Esophagus squamous epithelium (tissue), 5 donors: ENCODE results near the gene MRPL55. TPM values are rescaled to one million over a fixed set of nuclear protein-coding genes. Genes with fewer than 3 reads are reported as not detected.

Experiments used
- DNase-seq: peaks from one replicate; lab custom pipeline; 2025; lab: John Stamatoyannopoulos, UW
- H3K27ac ChIP-seq, 4 donors: fragments of 200-600 bp; sonication (generic); one replicate each; pipeline ENCODE4 v1.5.1; 2016 to 2019; ENCODE audit warnings: mild to moderate bottlenecking in 1 of 4
- H3K27me3 ChIP-seq, 4 donors: fragments of 200-600 bp; sonication (generic); 1 replicate in 3 of 4; 2 replicates in 1 of 4; pipeline versions ENCODE4 v1.5.1 to v1.6.0; 2017 to 2021; ENCODE audit warnings: antibody characterized with exemption in 1 of 4
- H3K36me3 ChIP-seq, 3 donors: fragments of 200-600 bp; sonication (generic); one replicate each; pipeline ENCODE4 v1.5.1; 2016 to 2019
- H3K4me1 ChIP-seq, 3 donors: fragments of 200-600 bp; sonication (generic); one replicate each; pipeline ENCODE4 v1.5.1; 2017 to 2019
- H3K4me3 ChIP-seq, 4 donors: fragments of 200-600 bp; sonication (generic); 1 replicate in 3 of 4; 2 replicates in 1 of 4; pipeline ENCODE4 v1.5.1; 2016 to 2019; ENCODE audit warnings: mild to moderate bottlenecking in 2 of 4, moderate library complexity in 1 of 4
- H3K9me3 ChIP-seq, 3 donors: fragments of 200-600 bp; sonication (generic); one replicate each; pipeline ENCODE4 v1.5.1; 2016 to 2019
- CTCF ChIP-seq, 6 experiments: fragments of 450-650 bp in 4 of 6; fragments of 200-600 bp in 2 of 6; sonication (generic) in 2 of 6; IDR thresholded peaks; one replicate each; pipeline ENCODE4 v1.5.1; 2016 to 2019; ENCODE audit warnings: antibody characterized with exemption in 6 of 6, mild to moderate bottlenecking in 4 of 6, moderate library complexity in 4 of 6
- POLR2A ChIP-seq, 4 donors: fragments of 450-650 bp; IDR thresholded peaks; one replicate each; pipeline ENCODE4 v1.6.1; 2017; ENCODE audit warnings: antibody characterized with exemption in 4 of 4, mild to moderate bottlenecking in 4 of 4, moderate library complexity in 3 of 4
- WGBS, 2 donors: methylation state at CpG; one replicate each; pipeline ENCODE4 v1.1.5; 2018; 5-methylcytosine and 5-hydroxymethylcytosine counted together
- intact Hi-C: fragments of 100-400 bp; cut with DNase I; formaldehyde crosslinking; loops from one replicate; pipeline ENCODE4 v1.15.0; 2022
- total RNA-seq, 4 donors: library from RNA; depleted of rRNA; stranded (reverse); fragments of >200 nt; gene quantifications; one replicate each; pipeline ENCODE4 v1.1.0, GENCODE V29; 2016
- donor health status: DM: yes; HTN: yes; CAD: no.

MRPL55 gene
- total RNA-seq, 4 donors from 2014 or later: 33.8 to 62.2 (median 51.2) TPM

- Histone ChIP-seq H3K4me1 (peaks cover 53 to 90% (median 59%) of the 10 kb centered on the region in 3 donors), H3K27ac (peak overlapping the region; percentile 6 to 100 (median 52))
- no peak for DNase-seq
Measured at GRCh38 chr1:228144193-228144992, 35.3 kb upstream of the MRPL55 start.

GRCh38 chr1:228143480-228144192 is 34.5 kb upstream of the MRPL55 start:
- no peaks in the 10 kb centered on the region for H3K9me3 ChIP-seq
- no peaks in the 10 kb centered on the region for H3K27me3 ChIP-seq
- H3K27ac ChIP-seq: peak overlapping the region in 3 of 4 donors; percentile 98 to 100 (median 100)
- DNase-seq: no peak
- H3K4me1 ChIP-seq: peaks cover 46 to 87% (median 51%) of the 10 kb centered on the region in 3 donors
- H3K4me3 ChIP-seq: peak overlapping the region in 1 of 4 donors; percentile 92
- TF ChIP-seq CTCF (IDR thresholded peaks at IDR 0.05) (no peak), POLR2A (IDR thresholded peaks at IDR 0.05) (no peak)
- H3K36me3 ChIP-seq: peaks cover 16 to 36% (median 20%) of the 10 kb centered on the region in 3 donors
- 69 to 75% methylated on average over 7 to 11 of the region's 12 CpGs for WGBS, 2 donors
- intact Hi-C loops: no loop called here

More at GRCh38 chr1:228144193-228144992, 35.3 kb upstream of the MRPL55 start:
- H3K36me3 ChIP-seq: peaks cover 16 to 42% (median 20%) of the 10 kb centered on the region in 3 donors
- no peaks in the 10 kb centered on the region for H3K9me3 ChIP-seq
- H3K4me3 ChIP-seq: no peak overlapping the region
- H3K27me3 ChIP-seq: no peaks in the 10 kb centered on the region
- intact Hi-C loops: no loop called here
- WGBS, 2 donors: 80% methylated on average over 1 of the region's 16 CpGs; no CpG with 5 or more reads in 1 of the 2 donors
- no peak for TF ChIP-seq CTCF (IDR thresholded peaks at IDR 0.05)
- TF ChIP-seq POLR2A (IDR thresholded peaks at IDR 0.05): no peak

GRCh38 chr1:228142701-228143136 is 33.6 kb upstream of the MRPL55 start:
- Histone ChIP-seq H3K4me3 (peak overlapping the region; percentile 91 to 98 (median 94)), H3K27ac (peak overlapping the region; percentile 98 to 100 (median 99)), H3K4me1 (peaks cover 39 to 78% (median 42%) of the 10 kb centered on the region in 3 donors), H3K27me3 (no peaks in the 10 kb centered on the region), H3K36me3 (peaks cover 12 to 27% (median 16%) of the 10 kb centered on the region in 3 donors), H3K9me3 (no peaks in the 10 kb centered on the region)
- TF ChIP-seq POLR2A (IDR thresholded peaks at IDR 0.05) (no peak), CTCF (IDR thresholded peaks at IDR 0.05) (no peak)
- intact Hi-C loops: no loop called here
- 20 to 49% methylated on average over 2 to 10 of the region's 11 CpGs for WGBS, 2 donors
- DNase-seq: no peak

- 0 to 28% methylated on average over 1 to 4 of the region's 16 CpGs for WGBS, 2 donors
Measured at GRCh38 chr1:228142155-228142691, 33.1 kb upstream of the MRPL55 start.

More at GRCh38 chr1:228142155-228142691, 33.1 kb upstream of the MRPL55 start:
- Histone ChIP-seq H3K4me3 (peak overlapping the region; percentile 91 to 98 (median 94)), H3K4me1 (peaks cover 39 to 73% (median 39%) of the 10 kb centered on the region in 3 donors), H3K27me3 (no peaks in the 10 kb centered on the region), H3K27ac (peak overlapping the region; percentile 98 to 100 (median 99)), H3K36me3 (peaks cover 7 to 22% (median 16%) of the 10 kb centered on the region in 3 donors), H3K9me3 (no peaks in the 10 kb centered on the region)
- TF ChIP-seq CTCF (IDR thresholded peaks at IDR 0.05) (no peak), POLR2A (IDR thresholded peaks at IDR 0.05) (no peak)
- intact Hi-C loops: no loop called here
- DNase-seq: no peak
